HCT116 (cell line): ENCODE measurements around the gene PBX2. TPM values are rescaled to one million over a fixed set of nuclear protein-coding genes. Genes with fewer than 3 reads are reported as not detected.

Experiments used
- ATAC-seq: fragments of 200-7000 bp; cut with Tn5 transposase; 2 replicates; pipeline ENCODE4 v1.9.1; 2020; ENCODE audit warnings: mild to moderate bottlenecking, moderate library complexity
- BruUV-seq: library from RNA; stranded (reverse); fragments of 400-500 nt; replicated peaks from 2 replicates; lab custom pipeline; 2021; lab: Mats Ljungman, UMichigan
- CTCF ChIA-PET: fragments of 300-600 bp; sonication (Branson Sonifier 250); formaldehyde crosslinking; loops from one replicate; lab custom pipeline; 2021; ENCODE audit warnings: antibody characterized with exemption; lab: Charles Lee
- POLR2A ChIA-PET: fragments of 300-600, 350-600 bp; sonication (Branson Sonifier 250); formaldehyde crosslinking; loops from one replicate; lab custom pipeline; 2021; ENCODE audit warnings: antibody characterized with exemption; lab: Charles Lee
- RAD21 ChIA-PET, 2 experiments: fragments of 300-600 bp; sonication (Branson Sonifier 250); formaldehyde crosslinking; loops; one replicate each; lab custom pipeline; 2023; ENCODE audit warnings: low total read pairs in 2 of 2; ENCODE audit not compliant: uncharacterized antibody in 2 of 2, unreplicated experiment in 2 of 2, low non-redundant PET in 1 of 2; lab: Charles Lee
- DNase-seq: peaks from one replicate; pipeline ENCODE4 v3.0.0-alpha.2; 2010; ENCODE audit warnings: low read depth, low spot score
- H2AFZ ChIP-seq: fragments of 200-600 bp; shearing (Covaris generic), sonication (generic); 2 replicates; pipeline ENCODE4 v1.6.1; 2017; ENCODE audit warnings: low read depth, mixed run types, mixed read lengths, antibody characterized with exemption, low read length; ENCODE audit not compliant: poor library complexity, severe bottlenecking
- H3K27ac ChIP-seq: 2 replicates; pipeline ENCODE4 v1.5.1; 2012; ENCODE audit warnings: low read depth, low read length
- H3K27me3 ChIP-seq: fragments of 200-600 bp; sonication (generic); 2 replicates; pipeline ENCODE4 v1.6.1; 2016; ENCODE audit warnings: mixed run types, low read length, mixed read lengths; ENCODE audit not compliant: insufficient read depth
- H3K36me3 ChIP-seq, 2 experiments: fragments of 200-500 bp in 1 of 2; fragments of 200-600 bp in 1 of 2; sonication (Bioruptor generic) in 1 of 2; sonication (generic) in 1 of 2; 2 replicates each; pipeline versions ENCODE4 v1.5.1 to v1.6.1; 2014 to 2016; ENCODE audit warnings: low read length in 2 of 2, inconsistent platforms in 1 of 2, mixed read lengths in 1 of 2, mixed run types in 1 of 2; ENCODE audit not compliant: insufficient read depth in 2 of 2, control insufficient read depth in 1 of 2
- H3K4me1 ChIP-seq, 2 experiments: fragments of 200-600 bp in 1 of 2; sonication (generic) in 1 of 2; 2 replicates each; pipeline versions ENCODE4 v1.5.1 to v1.6.1; 2012 to 2017; ENCODE audit warnings: low read length in 2 of 2, inconsistent platforms in 1 of 2, mild to moderate bottlenecking in 1 of 2, mixed read lengths in 1 of 2, mixed run types in 1 of 2, moderate library complexity in 1 of 2; ENCODE audit not compliant: insufficient read depth in 2 of 2, control insufficient read depth in 1 of 2
- H3K4me2 ChIP-seq: fragments of 200-600 bp; sonication (generic); 2 replicates; pipeline ENCODE4 v1.6.1; 2017; ENCODE audit warnings: mixed run types, low read length, mixed read lengths
- H3K4me3 ChIP-seq, 2 experiments: fragments of 200-600 bp in 1 of 2; sonication (generic) in 1 of 2; replicated peaks in 1 of 2; 2 replicates each; pipeline ENCODE4 v1.5.1; 2011 to 2016; ENCODE audit warnings: low read length in 2 of 2, control low read depth in 1 of 2, low read depth in 1 of 2, mild to moderate bottlenecking in 1 of 2, mixed read lengths in 1 of 2, mixed run types in 1 of 2
- H3K79me2 ChIP-seq: fragments of 200-600 bp; sonication (generic); 2 replicates; pipeline ENCODE4 v1.6.1; 2017; ENCODE audit warnings: mild to moderate bottlenecking, mixed run types, low read length, moderate library complexity, mixed read lengths; ENCODE audit not compliant: insufficient read depth
- H3K9ac ChIP-seq: fragments of 200-600 bp; sonication (generic); 2 replicates; pipeline ENCODE4 v1.6.1; 2016; ENCODE audit warnings: low read length, mixed read lengths
- H3K9me2 ChIP-seq: fragments of 200-600 bp; sonication (generic), shearing (Covaris generic); 2 replicates; pipeline ENCODE4 v1.6.1; 2017; ENCODE audit warnings: mixed run types, mild to moderate bottlenecking, moderate library complexity; ENCODE audit not compliant: insufficient read depth
- H3K9me3 ChIP-seq, 2 experiments: fragments of 200-500 bp in 1 of 2; fragments of 200-600 bp in 1 of 2; sonication (Bioruptor generic) in 1 of 2; sonication (generic) in 1 of 2; 2 replicates each; pipeline ENCODE4 v1.6.1; 2014 to 2017; ENCODE audit warnings: low read length in 2 of 2, mixed read lengths in 2 of 2, inconsistent platforms in 1 of 2, low read depth in 1 of 2, mild to moderate bottlenecking in 1 of 2, mixed run types in 1 of 2, moderate library complexity in 1 of 2; ENCODE audit not compliant: control insufficient read depth in 1 of 2, insufficient read depth in 1 of 2
- H4K20me1 ChIP-seq: fragments of 200-600 bp; sonication (generic), shearing (Covaris generic); 2 replicates; pipeline ENCODE4 v1.6.1; 2017; ENCODE audit warnings: mixed run types, mild to moderate bottlenecking, moderate library complexity; ENCODE audit not compliant: insufficient read depth
- ATF3 ChIP-seq: IDR thresholded peaks from 2 replicates; pipeline ENCODE4 v1.6.1; 2012
- CBX3 ChIP-seq: IDR thresholded peaks from 2 replicates; pipeline ENCODE4 v1.6.1; 2012; ENCODE audit warnings: low read depth
- CEBPB ChIP-seq: IDR thresholded peaks from 2 replicates; pipeline ENCODE4 v1.6.1; 2012; ENCODE audit warnings: low read depth
- EZH2 ChIP-seq: fragments of 200-600 bp; sonication (generic); IDR thresholded peaks from 2 replicates; pipeline ENCODE4 v1.6.1; 2017; ENCODE audit warnings: antibody characterized with exemption, mixed run types
- POLR2AphosphoS5 ChIP-seq: IDR thresholded peaks from 2 replicates; pipeline ENCODE4 v1.6.1; 2011; ENCODE audit warnings: mild to moderate bottlenecking, low read depth, low read length, moderate library complexity
- RAD21 ChIP-seq: IDR thresholded peaks from 2 replicates; pipeline ENCODE4 v1.6.1; 2012; ENCODE audit warnings: low read depth, mild to moderate bottlenecking
- REST ChIP-seq: IDR thresholded peaks from 2 replicates; pipeline ENCODE4 v1.6.1; 2012; ENCODE audit warnings: low read depth
- ZBTB33 ChIP-seq: IDR thresholded peaks from 2 replicates; pipeline ENCODE4 v1.6.1; 2011; ENCODE audit warnings: mild to moderate bottlenecking, low read length, moderate library complexity; ENCODE audit not compliant: insufficient replicate concordance; ENCODE audit errors: extremely low read depth
- ZFX ChIP-seq: fragments of 450-650 bp; IDR thresholded peaks from 2 replicates; pipeline ENCODE4 v1.6.1; 2017
- ZNF274 ChIP-seq: fragments of 200-500 bp; sonication (Bioruptor generic); IDR thresholded peaks from 2 replicates; pipeline ENCODE4 v1.6.1; 2014; ENCODE audit warnings: mild to moderate bottlenecking, low read depth, low read length, inconsistent platforms
- intact Hi-C: fragments of 100-400 bp; cut with micrococcal nuclease; formaldehyde crosslinking; loops from 2 replicates; pipeline ENCODE4 v1.10.0; 2022
- total RNA-seq: library from RNA; stranded (reverse); gene quantifications from one replicate; pipeline ENCODE4 v1.2.1, GENCODE V29; 2021; ENCODE audit not compliant: unreplicated experiment
- TF ChIP-seq, protein P1 (sequence below), 3 experiments: fragments of 200-600 bp in 1 of 3; sonication (generic) in 1 of 3; IDR thresholded peaks in 2 of 3; conservative IDR thresholded peaks in 1 of 3; 2 replicates each; pipeline ENCODE4 v1.5.1; 2012 to 2017; ENCODE audit warnings: low read depth in 2 of 3, low read length in 2 of 3, antibody characterized with exemption in 1 of 3, borderline replicate concordance in 1 of 3, control low read depth in 1 of 3, mild to moderate bottlenecking in 1 of 3, mixed read lengths in 1 of 3, mixed run types in 1 of 3, moderate library complexity in 1 of 3; ENCODE audit not compliant: insufficient read depth in 1 of 3

Gene PBX2
- total RNA-seq, 1 experiment from 2014 or later = 79.0 TPM

DNA sequence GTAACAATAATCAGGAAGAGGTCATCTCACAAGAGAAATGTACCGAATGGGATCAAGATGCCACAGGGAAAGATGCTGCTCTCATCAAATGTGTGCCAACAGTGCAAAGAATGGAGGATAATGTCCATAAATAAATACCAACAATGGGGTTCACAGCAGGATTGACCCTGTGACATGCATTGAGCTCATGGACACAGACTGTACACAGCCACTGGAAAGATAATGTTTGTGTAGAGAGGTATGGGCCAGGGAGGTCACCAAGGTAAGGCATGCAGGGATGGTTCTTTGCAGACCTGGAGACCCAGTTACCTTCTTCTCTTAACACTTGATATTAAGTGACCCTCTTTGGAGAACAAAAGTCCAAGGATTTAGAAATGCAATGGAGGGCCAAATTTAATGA, 15.6 kb downstream of the PBX2 start:
- TF ChIP-seq, protein P1, sequence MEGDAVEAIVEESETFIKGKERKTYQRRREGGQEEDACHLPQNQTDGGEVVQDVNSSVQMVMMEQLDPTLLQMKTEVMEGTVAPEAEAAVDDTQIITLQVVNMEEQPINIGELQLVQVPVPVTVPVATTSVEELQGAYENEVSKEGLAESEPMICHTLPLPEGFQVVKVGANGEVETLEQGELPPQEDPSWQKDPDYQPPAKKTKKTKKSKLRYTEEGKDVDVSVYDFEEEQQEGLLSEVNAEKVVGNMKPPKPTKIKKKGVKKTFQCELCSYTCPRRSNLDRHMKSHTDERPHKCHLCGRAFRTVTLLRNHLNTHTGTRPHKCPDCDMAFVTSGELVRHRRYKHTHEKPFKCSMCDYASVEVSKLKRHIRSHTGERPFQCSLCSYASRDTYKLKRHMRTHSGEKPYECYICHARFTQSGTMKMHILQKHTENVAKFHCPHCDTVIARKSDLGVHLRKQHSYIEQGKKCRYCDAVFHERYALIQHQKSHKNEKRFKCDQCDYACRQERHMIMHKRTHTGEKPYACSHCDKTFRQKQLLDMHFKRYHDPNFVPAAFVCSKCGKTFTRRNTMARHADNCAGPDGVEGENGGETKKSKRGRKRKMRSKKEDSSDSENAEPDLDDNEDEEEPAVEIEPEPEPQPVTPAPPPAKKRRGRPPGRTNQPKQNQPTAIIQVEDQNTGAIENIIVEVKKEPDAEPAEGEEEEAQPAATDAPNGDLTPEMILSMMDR (IDR thresholded peaks at IDR 0.05 in 2 of 3, conservative IDR thresholded peaks at IDR 0.05 in 1 of 3; ENCODE audit: borderline replicate concordance in 1 of 3, insufficient read depth in 1 of 3, low read depth in 2 of 3, low read length in 2 of 3) = no peak
- TF ChIP-seq ATF3 (no peak), REST (no peak), EZH2 (no peak), RAD21 (no peak), ZBTB33 (no peak), CEBPB (no peak), CBX3 (no peak), ZFX (no peak), ZNF274 (no peak), POLR2AphosphoS5 (no peak)
- POLR2A ChIA-PET = no interaction called here
- H3K4me3 ChIP-seq = peak overlapping the region in 1 of 2 experiments; percentile 98; a peak in 1 of 4 replicates

More for the DNA sequence above, 15.6 kb downstream of the PBX2 start:
- no peaks in the 10 kb centered on the region for H4K20me1 ChIP-seq
- no peak overlapping the region for H3K9ac ChIP-seq
- BruUV-seq = no TSS peak
- peaks cover 0 to 11% of the 10 kb centered on the region in 2 experiments; a peak in 3 of 4 replicates for H3K36me3 ChIP-seq
- H2AFZ ChIP-seq = no peak overlapping the region
- ChIA-PET CTCF (no interaction called here), RAD21 (no interaction called here)
- ATAC-seq (no peak), DNase-seq (no peak)
- no peak overlapping the region for H3K27ac ChIP-seq
- peak overlapping the region; percentile 97 for H3K4me2 ChIP-seq
- H3K9me3 ChIP-seq = no peaks in the 10 kb centered on the region
- peaks cover 24% of the 10 kb centered on the region for H3K79me2 ChIP-seq
- peaks cover 23 to 51% of the 10 kb centered on the region in 2 experiments for H3K4me1 ChIP-seq
- H3K9me2 ChIP-seq = no peaks in the 10 kb centered on the region
- intact Hi-C loops = no loop called here
- no peaks in the 10 kb centered on the region for H3K27me3 ChIP-seq
